HG03558 (cell line): ENCODE measurements around the gene GPR15.
A peak's percentile ranks its signal among the peaks of the same experiment; 100 is the strongest.

Source experiments
- ATAC-seq: cut with Tn5 transposase; IDR thresholded peaks from one replicate; pipeline ENCODE4 v1.9.1; 2021; ENCODE audit warnings: moderate number of reproducible peaks; ENCODE audit not compliant: unreplicated experiment; ENCODE audit errors: extremely low read depth

Gene GPR15

GRCh38 chr3:98531622-98532274 is at the start of gene GPR15:
TSS of gene GPR15 (plus strand) at chr3:98531978. CDS start at chr3:98532034, 56 bp downstream.
- ATAC-seq = no peak

- no peak for ATAC-seq
Measured at GRCh38 chr3:98482717-98483482, 48.9 kb upstream of the GPR15 start.

- ATAC-seq = no peak
Measured at GRCh38 chr3:98483626-98484025, 48.2 kb upstream of the GPR15 start.

GRCh38 chr3:98497381-98497780 is 34.4 kb upstream of the GPR15 start, which contains the start of gene OR5K2:
TSS of gene OR5K2 (plus strand) at chr3:98497681. CDS start at chr3:98497681, 0 bp downstream.
- ATAC-seq = no peak

- ATAC-seq = no peak
Measured at GRCh38 chr3:98500019-98500418, 31.8 kb upstream of the GPR15 start.

- ATAC-seq = no peak
Measured at GRCh38 chr3:98501270-98501669, 30.5 kb upstream of the GPR15 start.

GRCh38 chr3:98501863-98502576 is 29.8 kb upstream of the GPR15 start:
- ATAC-seq = no peak

- no peak for ATAC-seq
Measured at GRCh38 chr3:98504539-98504938, 27.2 kb upstream of the GPR15 start.

- no peak for ATAC-seq
Measured at GRCh38 chr3:98508582-98508981, 23.2 kb upstream of the GPR15 start.

- no peak for ATAC-seq
Measured at GRCh38 chr3:98512576-98512975, 19.2 kb upstream of the GPR15 start.

GRCh38 chr3:98513091-98513511 is 18.7 kb upstream of the GPR15 start:
- ATAC-seq = no peak

- ATAC-seq = no peak
Measured at GRCh38 chr3:98513736-98514135, 18.0 kb upstream of the GPR15 start.

GRCh38 chr3:98514948-98515347 is 16.8 kb upstream of the GPR15 start:
- no peak for ATAC-seq

- ATAC-seq = no peak
Measured at GRCh38 chr3:98518816-98519215, 13.0 kb upstream of the GPR15 start.

GRCh38 chr3:98519351-98519750 is 12.4 kb upstream of the GPR15 start:
- no peak for ATAC-seq

GRCh38 chr3:98521897-98522543 is 9.8 kb upstream of the GPR15 start:
- ATAC-seq = peak; percentile 19

GRCh38 chr3:98522544-98523281 is 9.1 kb upstream of the GPR15 start, which contains the start of gene CLDND1:
TSS of gene CLDND1 (minus strand) at chr3:98522902. CDS start at chr3:98521424, 1,478 bp downstream.
- ATAC-seq = peak; percentile 67

GRCh38 chr3:98525494-98525893 is 6.3 kb upstream of the GPR15 start:
- no peak for ATAC-seq

GRCh38 chr3:98528474-98529346 is 3.1 kb upstream of the GPR15 start:
- ATAC-seq = no peak
